Panc1 (cell line): Measurements from ENCODE around the gene NEUROD1. TPM values are rescaled to one million over a fixed set of nuclear protein-coding genes. Genes with fewer than 3 reads are reported as not detected.

ENCODE experiments used
- ATAC-seq: fragments of 200-7000 bp; cut with Tn5 transposase; 2 replicates; pipeline ENCODE4 v1.9.1; 2020; ENCODE audit warnings: mild to moderate bottlenecking, moderate library complexity
- BruUV-seq: library from RNA; stranded (reverse); fragments of 400-500 nt; replicated peaks from 2 replicates; lab custom pipeline; 2021; lab: Mats Ljungman, UMichigan
- CTCF ChIA-PET: fragments of 300-600 bp; sonication (Branson Sonifier 250); formaldehyde crosslinking; loops from one replicate; lab custom pipeline; 2022; ENCODE audit warnings: antibody characterized with exemption; lab: Charles Lee
- POLR2A ChIA-PET: fragments of 300-600 bp; sonication (Branson Sonifier 250); formaldehyde crosslinking; loops from one replicate; lab custom pipeline; 2022; ENCODE audit warnings: antibody characterized with exemption; lab: Charles Lee
- DNase-seq: peaks from one replicate; pipeline ENCODE4 v3.0.0-alpha.2; 2010; ENCODE audit warnings: low read depth, low spot score
- H3K27ac ChIP-seq: 2 replicates; pipeline ENCODE4 v1.5.1; 2011; ENCODE audit warnings: mild to moderate bottlenecking, low read length, inconsistent platforms
- H3K27me3 ChIP-seq: fragments of 200-500 bp; sonication (Bioruptor generic); 2 replicates; pipeline ENCODE4 v1.6.0; 2014; ENCODE audit warnings: low read length, inconsistent platforms; ENCODE audit not compliant: control insufficient read depth, insufficient read depth
- H3K36me3 ChIP-seq: fragments of 200-500 bp; sonication (Bioruptor generic); 2 replicates; pipeline ENCODE4 v1.5.1; 2014; ENCODE audit warnings: inconsistent platforms, mild to moderate bottlenecking, low read length, moderate library complexity; ENCODE audit not compliant: control insufficient read depth, insufficient read depth
- H3K4me1 ChIP-seq: 2 replicates; pipeline ENCODE4 v1.5.1; 2011; ENCODE audit warnings: inconsistent platforms, mild to moderate bottlenecking, low read length, moderate library complexity; ENCODE audit not compliant: control insufficient read depth, insufficient read depth
- H3K4me3 ChIP-seq, 2 experiments: 2 replicates each; pipeline ENCODE4 v1.5.1; 2011 to 2012; ENCODE audit warnings: low read depth in 2 of 2, low read length in 2 of 2, mild to moderate bottlenecking in 2 of 2, inconsistent platforms in 1 of 2, moderate library complexity in 1 of 2
- H3K9me3 ChIP-seq: fragments of 200-500 bp; sonication (Bioruptor generic); 2 replicates; pipeline ENCODE4 v1.5.1; 2014; ENCODE audit warnings: low read depth, mild to moderate bottlenecking, inconsistent platforms, low read length, moderate library complexity; ENCODE audit not compliant: control insufficient read depth, insufficient read depth
- POLR2AphosphoS5 ChIP-seq: IDR thresholded peaks from 2 replicates; pipeline ENCODE4 v1.6.1; 2012; ENCODE audit warnings: mild to moderate bottlenecking, low read depth, low read length, moderate library complexity
- SIN3A ChIP-seq: IDR thresholded peaks from 2 replicates; pipeline ENCODE4 v1.6.1; 2012; ENCODE audit warnings: low read depth, mild to moderate bottlenecking, low read length, moderate library complexity, borderline replicate concordance; ENCODE audit not compliant: insufficient read depth
- TCF7L2 ChIP-seq: IDR thresholded peaks from 2 replicates; pipeline ENCODE4 v1.6.1; 2011; ENCODE audit warnings: mild to moderate bottlenecking, low read depth, low read length, inconsistent platforms
- in situ Hi-C: cut with HindIII; loops from 2 replicates; pipeline ENCODE4 v1.10.0; 2016; ENCODE audit warnings: low sequenced_read_pairs, low pct_unique_long_range_greater_than_20kb
- intact Hi-C: fragments of 100-400 bp; cut with micrococcal nuclease; formaldehyde crosslinking; loops from one replicate; pipeline ENCODE4 v1.10.0; 2022; ENCODE audit not compliant: unreplicated experiment
- total RNA-seq: library from RNA; stranded (reverse); gene quantifications from one replicate; pipeline ENCODE4 v1.2.1, GENCODE V29; 2021; ENCODE audit not compliant: unreplicated experiment
- TF ChIP-seq, protein P1 (sequence below): fragments of 450-650 bp; IDR thresholded peaks from 2 replicates; pipeline ENCODE4 v1.5.1; 2017; ENCODE audit warnings: mild to moderate bottlenecking
- TF ChIP-seq, protein P2 (sequence below), 2 experiments: IDR thresholded peaks; 2 replicates each; pipeline ENCODE4 v1.6.1; 2011 to 2012; ENCODE audit warnings: low read depth in 2 of 2, control low read depth in 1 of 2, low read length in 1 of 2, mild to moderate bottlenecking in 1 of 2, moderate library complexity in 1 of 2; ENCODE audit not compliant: insufficient read depth in 1 of 2

The NEUROD1 gene
- total RNA-seq, 1 experiment from 2014 or later, result not detected

DNA sequence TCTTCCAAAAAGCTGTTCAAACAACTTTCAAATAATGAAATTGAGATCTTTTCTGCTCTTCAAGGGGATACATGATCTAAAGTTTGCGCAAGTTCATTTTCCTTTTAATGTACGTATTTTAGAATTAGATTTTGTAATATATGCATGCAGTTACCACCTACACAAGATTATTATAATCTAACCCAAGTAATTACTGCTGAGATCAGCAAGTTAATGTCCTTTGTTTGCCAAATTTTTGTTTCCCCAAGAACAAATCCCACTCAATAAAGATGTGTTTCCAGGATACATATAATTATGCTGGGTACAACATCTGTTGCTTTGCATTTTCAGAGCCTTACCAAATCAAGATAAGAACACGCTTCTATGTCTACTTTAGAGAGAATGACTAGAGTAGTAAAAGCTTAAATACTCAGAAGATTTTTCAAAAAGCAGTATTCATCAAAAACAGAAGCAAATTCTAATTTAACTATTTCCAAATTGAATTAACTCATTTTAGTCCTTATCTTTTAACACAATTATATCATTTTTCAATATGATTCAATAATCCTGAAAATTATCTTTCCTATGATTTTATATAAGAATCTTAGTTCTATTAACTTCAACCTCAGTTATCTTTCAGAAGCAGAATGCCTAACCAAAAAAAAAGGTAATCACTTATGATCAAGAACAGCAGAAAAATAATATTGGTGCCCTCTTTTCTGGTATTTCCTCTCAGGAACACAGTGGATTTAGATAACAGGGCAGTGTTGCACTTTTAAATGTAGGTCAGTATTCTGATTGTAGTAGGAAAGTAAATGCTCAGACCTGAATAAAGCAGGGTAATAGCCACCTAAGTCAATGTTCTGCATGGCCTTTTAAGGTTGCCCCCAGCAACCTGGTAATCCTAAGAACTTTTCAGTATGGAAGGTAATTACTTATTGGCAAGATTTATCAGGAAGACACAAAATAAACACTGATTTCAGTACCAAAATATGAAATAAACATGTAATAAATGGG lies 51.4 kb downstream of the NEUROD1 start:
- Histone ChIP-seq H3K27me3 (peaks cover 2% of the 10 kb centered on the region; the same call in 1 of the 2 replicates), H3K4me3 (no peak overlapping the region), H3K9me3 (no peaks in the 10 kb centered on the region), H3K27ac (no peak overlapping the region), H3K36me3 (no peaks in the 10 kb centered on the region), H3K4me1 (no peaks in the 10 kb centered on the region)
- CTCF ChIA-PET, result no interaction called here
- DNase-seq (no peak), ATAC-seq (no peak)
- POLR2A ChIA-PET, result no interaction called here
- TF ChIP-seq POLR2AphosphoS5, result no peak
- no peak for TF ChIP-seq SIN3A
- TF ChIP-seq TCF7L2, result no peak
- TF ChIP-seq, protein P1, sequence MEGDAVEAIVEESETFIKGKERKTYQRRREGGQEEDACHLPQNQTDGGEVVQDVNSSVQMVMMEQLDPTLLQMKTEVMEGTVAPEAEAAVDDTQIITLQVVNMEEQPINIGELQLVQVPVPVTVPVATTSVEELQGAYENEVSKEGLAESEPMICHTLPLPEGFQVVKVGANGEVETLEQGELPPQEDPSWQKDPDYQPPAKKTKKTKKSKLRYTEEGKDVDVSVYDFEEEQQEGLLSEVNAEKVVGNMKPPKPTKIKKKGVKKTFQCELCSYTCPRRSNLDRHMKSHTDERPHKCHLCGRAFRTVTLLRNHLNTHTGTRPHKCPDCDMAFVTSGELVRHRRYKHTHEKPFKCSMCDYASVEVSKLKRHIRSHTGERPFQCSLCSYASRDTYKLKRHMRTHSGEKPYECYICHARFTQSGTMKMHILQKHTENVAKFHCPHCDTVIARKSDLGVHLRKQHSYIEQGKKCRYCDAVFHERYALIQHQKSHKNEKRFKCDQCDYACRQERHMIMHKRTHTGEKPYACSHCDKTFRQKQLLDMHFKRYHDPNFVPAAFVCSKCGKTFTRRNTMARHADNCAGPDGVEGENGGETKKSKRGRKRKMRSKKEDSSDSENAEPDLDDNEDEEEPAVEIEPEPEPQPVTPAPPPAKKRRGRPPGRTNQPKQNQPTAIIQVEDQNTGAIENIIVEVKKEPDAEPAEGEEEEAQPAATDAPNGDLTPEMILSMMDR, result no peak
- TF ChIP-seq, protein P2, sequence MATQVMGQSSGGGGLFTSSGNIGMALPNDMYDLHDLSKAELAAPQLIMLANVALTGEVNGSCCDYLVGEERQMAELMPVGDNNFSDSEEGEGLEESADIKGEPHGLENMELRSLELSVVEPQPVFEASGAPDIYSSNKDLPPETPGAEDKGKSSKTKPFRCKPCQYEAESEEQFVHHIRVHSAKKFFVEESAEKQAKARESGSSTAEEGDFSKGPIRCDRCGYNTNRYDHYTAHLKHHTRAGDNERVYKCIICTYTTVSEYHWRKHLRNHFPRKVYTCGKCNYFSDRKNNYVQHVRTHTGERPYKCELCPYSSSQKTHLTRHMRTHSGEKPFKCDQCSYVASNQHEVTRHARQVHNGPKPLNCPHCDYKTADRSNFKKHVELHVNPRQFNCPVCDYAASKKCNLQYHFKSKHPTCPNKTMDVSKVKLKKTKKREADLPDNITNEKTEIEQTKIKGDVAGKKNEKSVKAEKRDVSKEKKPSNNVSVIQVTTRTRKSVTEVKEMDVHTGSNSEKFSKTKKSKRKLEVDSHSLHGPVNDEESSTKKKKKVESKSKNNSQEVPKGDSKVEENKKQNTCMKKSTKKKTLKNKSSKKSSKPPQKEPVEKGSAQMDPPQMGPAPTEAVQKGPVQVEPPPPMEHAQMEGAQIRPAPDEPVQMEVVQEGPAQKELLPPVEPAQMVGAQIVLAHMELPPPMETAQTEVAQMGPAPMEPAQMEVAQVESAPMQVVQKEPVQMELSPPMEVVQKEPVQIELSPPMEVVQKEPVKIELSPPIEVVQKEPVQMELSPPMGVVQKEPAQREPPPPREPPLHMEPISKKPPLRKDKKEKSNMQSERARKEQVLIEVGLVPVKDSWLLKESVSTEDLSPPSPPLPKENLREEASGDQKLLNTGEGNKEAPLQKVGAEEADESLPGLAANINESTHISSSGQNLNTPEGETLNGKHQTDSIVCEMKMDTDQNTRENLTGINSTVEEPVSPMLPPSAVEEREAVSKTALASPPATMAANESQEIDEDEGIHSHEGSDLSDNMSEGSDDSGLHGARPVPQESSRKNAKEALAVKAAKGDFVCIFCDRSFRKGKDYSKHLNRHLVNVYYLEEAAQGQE (IDR thresholded peaks at IDR 0.05; ENCODE audit: insufficient read depth in 1 of 2, low read depth in 2 of 2, low read length in 1 of 2), result no peak
- no TSS peak for BruUV-seq
- intact Hi-C loops (no loop called here), in situ Hi-C loops (no loop called here)

DNA sequence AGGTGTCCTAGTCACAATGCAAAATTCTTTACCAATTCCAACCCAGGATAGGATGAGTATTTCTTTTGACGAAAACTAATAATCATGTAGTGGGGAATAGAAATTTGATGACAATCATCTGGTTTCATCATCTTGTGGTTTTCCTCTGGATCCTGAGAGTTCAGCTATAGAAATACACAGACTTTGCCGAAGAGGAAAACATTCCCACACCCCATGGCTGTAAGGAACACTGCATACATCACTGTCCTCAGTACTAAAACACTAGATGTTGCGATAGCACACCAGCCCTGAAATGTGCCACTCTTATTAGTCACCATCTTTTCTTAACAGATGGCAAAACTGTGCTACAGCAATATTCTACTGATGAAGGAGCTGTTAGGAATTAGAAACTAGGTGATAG lies 52.8 kb downstream of the NEUROD1 start:
- Histone ChIP-seq H3K27me3 (peaks cover 4% of the 10 kb centered on the region; the same call in 1 of the 2 replicates), H3K4me1 (no peaks in the 10 kb centered on the region), H3K4me3 (no peak overlapping the region), H3K9me3 (no peaks in the 10 kb centered on the region), H3K36me3 (no peaks in the 10 kb centered on the region), H3K27ac (no peak overlapping the region)
- ATAC-seq, result no peak
- TF ChIP-seq TCF7L2 (no peak), POLR2AphosphoS5 (no peak), SIN3A (no peak)
- TF ChIP-seq, protein P1, result no peak
- TF ChIP-seq, protein P2 (IDR thresholded peaks at IDR 0.05; ENCODE audit: insufficient read depth in 1 of 2, low read depth in 2 of 2, low read length in 1 of 2), result no peak
- intact Hi-C loops (no loop called here), in situ Hi-C loops (no loop called here)
- no peak for DNase-seq
- POLR2A ChIA-PET, result no interaction called here
- BruUV-seq, result no TSS peak
- CTCF ChIA-PET, result no interaction called here
